ENCODE measurements around the gene NFS1. TPM values are rescaled to one million over a fixed set of nuclear protein-coding genes. Genes with fewer than 3 reads are reported as not detected.

The NFS1 gene
- polyA plus RNA-seq, 1 donor (not counting 4 experiments of a cell fraction or from before 2014, with no cell fraction given), result 39.6 TPM

GRCh38 chr20:35680452-35681183, 18.5 kb downstream of the NFS1 start:
- Histone ChIP-seq H3K9ac (ENCODE audit: control insufficient read depth, extremely low read depth, insufficient read depth, low read length) (no peak overlapping the region), H3K36me3 (ENCODE audit: control insufficient read depth in 2 of 2, extremely low read depth in 1 of 2, insufficient read depth in 2 of 2, low read length in 2 of 2) (peaks cover 2 to 11% of the 10 kb centered on the region in 2 experiments)

GRCh38 chr20:35674921-35675320, 24.2 kb downstream of the NFS1 start:
- Histone ChIP-seq H3K4me1 (ENCODE audit: control insufficient read depth, extremely low read depth, insufficient read depth, low read length) (no peaks in the 10 kb centered on the region), H3K79me2 (ENCODE audit: control insufficient read depth, insufficient read depth, low read length) (no peaks in the 10 kb centered on the region), H2AFZ (ENCODE audit: control insufficient read depth, low read length) (no peak overlapping the region), H3K4me3 (ENCODE audit: control insufficient read depth in 2 of 3, extremely low read depth in 1 of 3, insufficient read depth in 2 of 3, low read depth in 1 of 3, low read length in 3 of 3) (no peak overlapping the region), H3K9ac (ENCODE audit: control insufficient read depth, extremely low read depth, insufficient read depth, low read length) (no peak overlapping the region), H3K27ac (ENCODE audit: control insufficient read depth, insufficient read depth, low read length) (no peak overlapping the region), H3K4me2 (ENCODE audit: control insufficient read depth, extremely low read depth, insufficient read depth, low read depth, low read length) (no peak overlapping the region), H3K36me3 (ENCODE audit: control insufficient read depth in 2 of 2, extremely low read depth in 1 of 2, insufficient read depth in 2 of 2, low read length in 2 of 2) (peaks cover 14 to 23% of the 10 kb centered on the region in 2 experiments), H3K9me1 (ENCODE audit: control insufficient read depth, extremely low read depth, insufficient read depth, low read length) (no peaks in the 10 kb centered on the region), H4K20me1 (ENCODE audit: control insufficient read depth, extremely low read depth, insufficient read depth, low read length) (no peaks in the 10 kb centered on the region), H3K27me3 (ENCODE audit: control insufficient read depth, extremely low read depth, insufficient read depth, low read length) (no peaks in the 10 kb centered on the region), H3K9me3 (ENCODE audit: control insufficient read depth, low read depth, low read length) (no peaks in the 10 kb centered on the region)
- DNase-seq (ENCODE audit: low read depth, low spot score), result no peak
- no peak for TF ChIP-seq EZH2 (IDR thresholded peaks at IDR 0.05; ENCODE audit: low read length)
- no peak for TF ChIP-seq CTCF (optimal IDR thresholded peaks at IDR 0.05 in 1 of 3, IDR thresholded peaks at IDR 0.05 in 1 of 3, conservative IDR thresholded peaks at IDR 0.05 in 1 of 3; ENCODE audit: extremely low read depth in 1 of 3, insufficient read depth in 2 of 3, low read length in 3 of 3)
- no peak for FAIRE-seq
- dilution Hi-C loops (cut with MboI; ENCODE audit: extremely low pct_ligation_motif_present, low sequenced_read_pairs), result no loop called here

More at GRCh38 chr20:35680452-35681183, 18.5 kb downstream of the NFS1 start:
- no peak overlapping the region for H3K4me3 ChIP-seq (ENCODE audit: control insufficient read depth in 2 of 3, extremely low read depth in 1 of 3, insufficient read depth in 2 of 3, low read depth in 1 of 3, low read length in 3 of 3)
- H3K4me1 ChIP-seq (ENCODE audit: control insufficient read depth, extremely low read depth, insufficient read depth, low read length), result no peaks in the 10 kb centered on the region
- no peaks in the 10 kb centered on the region for H3K9me1 ChIP-seq (ENCODE audit: control insufficient read depth, extremely low read depth, insufficient read depth, low read length)
- no peak for DNase-seq (ENCODE audit: low read depth, low spot score)
- no peak overlapping the region for H3K4me2 ChIP-seq (ENCODE audit: control insufficient read depth, extremely low read depth, insufficient read depth, low read depth, low read length)
- TF ChIP-seq EZH2 (IDR thresholded peaks at IDR 0.05; ENCODE audit: low read length), result no peak
- no peaks in the 10 kb centered on the region for H3K27me3 ChIP-seq (ENCODE audit: control insufficient read depth, extremely low read depth, insufficient read depth, low read length)
- FAIRE-seq, result no peak
- no peaks in the 10 kb centered on the region for H4K20me1 ChIP-seq (ENCODE audit: control insufficient read depth, extremely low read depth, insufficient read depth, low read length)
- dilution Hi-C loops (cut with MboI; ENCODE audit: extremely low pct_ligation_motif_present, low sequenced_read_pairs), result no loop called here
- no peaks in the 10 kb centered on the region for H3K79me2 ChIP-seq (ENCODE audit: control insufficient read depth, insufficient read depth, low read length)
- no peak overlapping the region for H2AFZ ChIP-seq (ENCODE audit: control insufficient read depth, low read length)
- no peak overlapping the region for H3K27ac ChIP-seq (ENCODE audit: control insufficient read depth, insufficient read depth, low read length)
- H3K9me3 ChIP-seq (ENCODE audit: control insufficient read depth, low read depth, low read length), result no peaks in the 10 kb centered on the region

Measured in keratinocyte (primary cell).